Neural cell (in vitro differentiated cells): ENCODE data around the gene ME3. TPM values are rescaled to one million over a fixed set of nuclear protein-coding genes. Genes with fewer than 3 reads are reported as not detected.

Experiments
- H2AFZ ChIP-seq: fragments of 200-600, 300-800 bp; sonication (generic), shearing (Covaris generic); 2 replicates; pipeline ENCODE4 v1.6.0; 2014; ENCODE audit warnings: low read depth, mild to moderate bottlenecking, antibody characterized with exemption, low read length, moderate library complexity
- H3F3A ChIP-seq: fragments of 200-600 bp; shearing (Covaris generic); 2 replicates; pipeline ENCODE4 v1.6.1; 2016; ENCODE audit warnings: mild to moderate bottlenecking, moderate library complexity, mixed read lengths, antibody characterized with exemption, low read length; ENCODE audit not compliant: insufficient read depth, poor library complexity, severe bottlenecking
- H3K27ac ChIP-seq: fragments of 200-600, 300-800 bp; sonication (generic), shearing (Covaris generic); 2 replicates; pipeline ENCODE4 v1.5.1; 2014; ENCODE audit warnings: mild to moderate bottlenecking, low read length, moderate library complexity
- H3K27me3 ChIP-seq: fragments of 300-800, 200-600 bp; sonication (generic), shearing (Covaris generic); 2 replicates; pipeline ENCODE4 v1.6.0; 2014; ENCODE audit warnings: mild to moderate bottlenecking, low read depth, low read length, moderate library complexity; ENCODE audit not compliant: insufficient read depth
- H3K36me3 ChIP-seq: fragments of 300-800, 200-600 bp; sonication (generic), shearing (Covaris generic); 2 replicates; pipeline ENCODE4 v1.5.1; 2014; ENCODE audit warnings: mild to moderate bottlenecking, antibody characterized with exemption, low read length, moderate library complexity; ENCODE audit not compliant: insufficient read depth
- H3K4me2 ChIP-seq: fragments of 300-800, 200-600 bp; sonication (generic), shearing (Covaris generic); 2 replicates; pipeline ENCODE4 v1.6.0; 2014; ENCODE audit warnings: mild to moderate bottlenecking, low read length
- H3K4me3 ChIP-seq: fragments of 300-800, 200-600 bp; sonication (generic), shearing (Covaris generic); 2 replicates; pipeline ENCODE4 v1.5.1; 2014; ENCODE audit warnings: mild to moderate bottlenecking, low read length, moderate library complexity
- H3K79me2 ChIP-seq: fragments of 200-600 bp; shearing (Covaris generic); replicated peaks from 2 replicates; pipeline ENCODE4 v1.6.0; 2014; ENCODE audit warnings: mild to moderate bottlenecking, low read length, moderate library complexity; ENCODE audit not compliant: insufficient read depth
- H3K9ac ChIP-seq: fragments of 300-800, 200-600 bp; sonication (generic), shearing (Covaris generic); 2 replicates; pipeline ENCODE4 v1.6.1; 2016; ENCODE audit warnings: mild to moderate bottlenecking, low read length, mixed read lengths
- H3K9me2 ChIP-seq: fragments of 200-600 bp; shearing (Covaris generic); 2 replicates; pipeline ENCODE4 v1.6.1; 2016; ENCODE audit warnings: mild to moderate bottlenecking, low read length, mixed read lengths; ENCODE audit not compliant: insufficient read depth
- H3K9me3 ChIP-seq: fragments of 200-600, 300-800 bp; sonication (generic), shearing (Covaris generic); 2 replicates; pipeline ENCODE4 v1.6.1; 2016; ENCODE audit warnings: mild to moderate bottlenecking, mixed run types, low read length, moderate library complexity, mixed read lengths
- H4K20me1 ChIP-seq: fragments of 200-600 bp; shearing (Covaris generic); 2 replicates; pipeline ENCODE4 v1.6.1; 2016; ENCODE audit warnings: mild to moderate bottlenecking, mixed run types; ENCODE audit not compliant: insufficient read depth
- EP300 ChIP-seq: fragments of 450-650 bp; conservative IDR thresholded peaks from 2 replicates; pipeline ENCODE4 v1.6.1; 2014; ENCODE audit warnings: antibody characterized with exemption, mild to moderate bottlenecking, moderate library complexity; ENCODE audit not compliant: poor library complexity, severe bottlenecking
- EZH2 ChIP-seq: fragments of 200-600, 300-800 bp; shearing (Covaris generic), sonication (generic); IDR thresholded peaks from 2 replicates; pipeline ENCODE4 v1.6.1; 2014; ENCODE audit warnings: antibody characterized with exemption, low read length, borderline replicate concordance, mild to moderate bottlenecking; ENCODE audit not compliant: insufficient read depth, poor library complexity, severe bottlenecking
- MXI1 ChIP-seq: fragments of 450-650 bp; conservative IDR thresholded peaks from 2 replicates; pipeline ENCODE4 v1.6.1; 2014; ENCODE audit warnings: antibody characterized with exemption, mild to moderate bottlenecking; ENCODE audit not compliant: poor library complexity, severe bottlenecking
- POLR2AphosphoS5 ChIP-seq: IDR thresholded peaks from 2 replicates; pipeline ENCODE4 v1.6.1; 2012
- RAD21 ChIP-seq: fragments of 450-650 bp; conservative IDR thresholded peaks from 2 replicates; pipeline ENCODE4 v1.6.1; 2014; ENCODE audit warnings: antibody characterized with exemption, mild to moderate bottlenecking, moderate library complexity
- SMC3 ChIP-seq: fragments of 450-650 bp; conservative IDR thresholded peaks from 2 replicates; pipeline ENCODE4 v1.6.1; 2014; ENCODE audit warnings: antibody characterized with exemption, mild to moderate bottlenecking, moderate library complexity; ENCODE audit not compliant: poor library complexity
- TAF1 ChIP-seq: IDR thresholded peaks from 2 replicates; pipeline ENCODE4 v1.6.1; 2012; ENCODE audit warnings: low read depth
- polyA plus RNA-seq: library from polyadenylated mRNA; depleted of rRNA; stranded (reverse); fragments of >200 nt; gene quantifications from 2 replicates; pipeline ENCODE4 v1.2.3, GENCODE V29; 2014
- TF ChIP-seq, protein P1 (sequence below): fragments of 450-650 bp; IDR thresholded peaks from 2 replicates; pipeline ENCODE4 v1.5.1; 2014; ENCODE audit warnings: antibody characterized with exemption, mild to moderate bottlenecking, moderate library complexity; ENCODE audit not compliant: poor library complexity, severe bottlenecking
- TF ChIP-seq, protein P2 (sequence below): IDR thresholded peaks from 2 replicates; pipeline ENCODE4 v1.6.1; 2012; ENCODE audit warnings: borderline replicate concordance

The ME3 gene
- polyA plus RNA-seq, 1 donor from 2014 or later, result 2.1 TPM

- no peak overlapping the region for H2AFZ ChIP-seq
- H3F3A ChIP-seq, result no peaks in the 10 kb centered on the region
- H4K20me1 ChIP-seq, result no peaks in the 10 kb centered on the region
- H3K9ac ChIP-seq, result no peak overlapping the region
- TF ChIP-seq, protein P1, sequence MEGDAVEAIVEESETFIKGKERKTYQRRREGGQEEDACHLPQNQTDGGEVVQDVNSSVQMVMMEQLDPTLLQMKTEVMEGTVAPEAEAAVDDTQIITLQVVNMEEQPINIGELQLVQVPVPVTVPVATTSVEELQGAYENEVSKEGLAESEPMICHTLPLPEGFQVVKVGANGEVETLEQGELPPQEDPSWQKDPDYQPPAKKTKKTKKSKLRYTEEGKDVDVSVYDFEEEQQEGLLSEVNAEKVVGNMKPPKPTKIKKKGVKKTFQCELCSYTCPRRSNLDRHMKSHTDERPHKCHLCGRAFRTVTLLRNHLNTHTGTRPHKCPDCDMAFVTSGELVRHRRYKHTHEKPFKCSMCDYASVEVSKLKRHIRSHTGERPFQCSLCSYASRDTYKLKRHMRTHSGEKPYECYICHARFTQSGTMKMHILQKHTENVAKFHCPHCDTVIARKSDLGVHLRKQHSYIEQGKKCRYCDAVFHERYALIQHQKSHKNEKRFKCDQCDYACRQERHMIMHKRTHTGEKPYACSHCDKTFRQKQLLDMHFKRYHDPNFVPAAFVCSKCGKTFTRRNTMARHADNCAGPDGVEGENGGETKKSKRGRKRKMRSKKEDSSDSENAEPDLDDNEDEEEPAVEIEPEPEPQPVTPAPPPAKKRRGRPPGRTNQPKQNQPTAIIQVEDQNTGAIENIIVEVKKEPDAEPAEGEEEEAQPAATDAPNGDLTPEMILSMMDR, result no peak
- TF ChIP-seq POLR2AphosphoS5, result no peak
- TF ChIP-seq RAD21, result no peak
- TF ChIP-seq SMC3, result no peak
- no peaks in the 10 kb centered on the region for H3K79me2 ChIP-seq
- no peaks in the 10 kb centered on the region for H3K9me2 ChIP-seq
- no peaks in the 10 kb centered on the region for H3K36me3 ChIP-seq
- no peak overlapping the region for H3K4me3 ChIP-seq
- H3K27ac ChIP-seq, result no peak overlapping the region
- no peak overlapping the region for H3K4me2 ChIP-seq
- no peaks in the 10 kb centered on the region for H3K27me3 ChIP-seq
- H3K9me3 ChIP-seq, result no peaks in the 10 kb centered on the region
Measured at GRCh38 chr11:86579406-86579731, 93.0 kb downstream of the ME3 start.

- no peak overlapping the region for H3K4me2 ChIP-seq
Measured at GRCh38 chr11:86578727-86579405, 93.5 kb downstream of the ME3 start.

More at GRCh38 chr11:86578727-86579405, 93.5 kb downstream of the ME3 start:
- H2AFZ ChIP-seq, result no peak overlapping the region
- H3K27me3 ChIP-seq, result no peaks in the 10 kb centered on the region
- no peak overlapping the region for H3K27ac ChIP-seq
- no peaks in the 10 kb centered on the region for H3K79me2 ChIP-seq
- no peak overlapping the region for H3K9ac ChIP-seq
- H3F3A ChIP-seq, result no peaks in the 10 kb centered on the region
- H3K36me3 ChIP-seq, result no peaks in the 10 kb centered on the region
- H4K20me1 ChIP-seq, result no peaks in the 10 kb centered on the region
- no peak overlapping the region for H3K4me3 ChIP-seq
- no peak for TF ChIP-seq EP300
- TF ChIP-seq RAD21, result no peak
- TF ChIP-seq, protein P2, sequence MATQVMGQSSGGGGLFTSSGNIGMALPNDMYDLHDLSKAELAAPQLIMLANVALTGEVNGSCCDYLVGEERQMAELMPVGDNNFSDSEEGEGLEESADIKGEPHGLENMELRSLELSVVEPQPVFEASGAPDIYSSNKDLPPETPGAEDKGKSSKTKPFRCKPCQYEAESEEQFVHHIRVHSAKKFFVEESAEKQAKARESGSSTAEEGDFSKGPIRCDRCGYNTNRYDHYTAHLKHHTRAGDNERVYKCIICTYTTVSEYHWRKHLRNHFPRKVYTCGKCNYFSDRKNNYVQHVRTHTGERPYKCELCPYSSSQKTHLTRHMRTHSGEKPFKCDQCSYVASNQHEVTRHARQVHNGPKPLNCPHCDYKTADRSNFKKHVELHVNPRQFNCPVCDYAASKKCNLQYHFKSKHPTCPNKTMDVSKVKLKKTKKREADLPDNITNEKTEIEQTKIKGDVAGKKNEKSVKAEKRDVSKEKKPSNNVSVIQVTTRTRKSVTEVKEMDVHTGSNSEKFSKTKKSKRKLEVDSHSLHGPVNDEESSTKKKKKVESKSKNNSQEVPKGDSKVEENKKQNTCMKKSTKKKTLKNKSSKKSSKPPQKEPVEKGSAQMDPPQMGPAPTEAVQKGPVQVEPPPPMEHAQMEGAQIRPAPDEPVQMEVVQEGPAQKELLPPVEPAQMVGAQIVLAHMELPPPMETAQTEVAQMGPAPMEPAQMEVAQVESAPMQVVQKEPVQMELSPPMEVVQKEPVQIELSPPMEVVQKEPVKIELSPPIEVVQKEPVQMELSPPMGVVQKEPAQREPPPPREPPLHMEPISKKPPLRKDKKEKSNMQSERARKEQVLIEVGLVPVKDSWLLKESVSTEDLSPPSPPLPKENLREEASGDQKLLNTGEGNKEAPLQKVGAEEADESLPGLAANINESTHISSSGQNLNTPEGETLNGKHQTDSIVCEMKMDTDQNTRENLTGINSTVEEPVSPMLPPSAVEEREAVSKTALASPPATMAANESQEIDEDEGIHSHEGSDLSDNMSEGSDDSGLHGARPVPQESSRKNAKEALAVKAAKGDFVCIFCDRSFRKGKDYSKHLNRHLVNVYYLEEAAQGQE, result no peak
- TF ChIP-seq, protein P1, result no peak
- TF ChIP-seq MXI1, result no peak
- TF ChIP-seq TAF1, result no peak
- no peak for TF ChIP-seq SMC3
- no peak for TF ChIP-seq EZH2
- no peak for TF ChIP-seq POLR2AphosphoS5
- H3K9me2 ChIP-seq, result no peaks in the 10 kb centered on the region
- no peaks in the 10 kb centered on the region for H3K9me3 ChIP-seq
